HepG2 (cell line): Measurements from ENCODE around the gene CAMTA1. TPM values are rescaled to one million over a fixed set of nuclear protein-coding genes. Genes with fewer than 3 reads are reported as not detected.
A peak's percentile ranks its signal among the peaks of the same experiment; 100 is the strongest.

Experiments
- CAMTA2 ChIP-seq: sonication (generic); formaldehyde crosslinking; IDR thresholded peaks from 2 replicates; pipeline ENCODE4 v1.4.0; 2020; ENCODE audit warnings: mild to moderate bottlenecking, missing genetic modification reagents, borderline replicate concordance
- CBFB ChIP-seq: sonication (generic); formaldehyde crosslinking; IDR thresholded peaks from 2 replicates; pipeline ENCODE4 v1.4.0; 2020; ENCODE audit warnings: missing genetic modification reagents
- HDAC2 ChIP-seq: sonication (generic); formaldehyde crosslinking; IDR thresholded peaks from 2 replicates; pipeline ENCODE4 v1.4.0; 2020; ENCODE audit warnings: missing genetic modification reagents
- HNRNPLL ChIP-seq: fragments of 200-400 bp; formaldehyde crosslinking; IDR thresholded peaks from 2 replicates; pipeline ENCODE4 v1.6.1; 2017; ENCODE audit warnings: mild to moderate bottlenecking, low read depth, low read length; ENCODE audit not compliant: poor library complexity, severe bottlenecking
- NFKB2 ChIP-seq: sonication (generic); formaldehyde crosslinking; IDR thresholded peaks from 2 replicates; pipeline ENCODE4 v1.4.0; 2020; ENCODE audit warnings: missing genetic modification reagents, borderline replicate concordance
- POLR2G ChIP-seq: fragments of 200-400 bp; formaldehyde crosslinking; IDR thresholded peaks from 2 replicates; pipeline ENCODE4 v1.6.1; 2018; ENCODE audit warnings: mild to moderate bottlenecking, low read depth, low read length, moderate library complexity
- RARA ChIP-seq: IDR thresholded peaks from 2 replicates; pipeline ENCODE4 v1.6.1; 2016; ENCODE audit warnings: missing genetic modification reagents, missing compliant biosample characterization
- SP5 ChIP-seq: IDR thresholded peaks from 2 replicates; pipeline ENCODE4 v1.6.1; 2016; ENCODE audit warnings: low read depth, borderline replicate concordance
- TARDBP ChIP-seq: sonication (generic); formaldehyde crosslinking; IDR thresholded peaks from 2 replicates; pipeline ENCODE4 v1.8.0; 2022; ENCODE audit warnings: mild to moderate bottlenecking, missing genetic modification reagents
- XRCC5 ChIP-seq: fragments of 200-400 bp; formaldehyde crosslinking; optimal IDR thresholded peaks from 2 replicates; pipeline ENCODE3; 2017; ENCODE audit warnings: mild to moderate bottlenecking, low read length
- ZBTB8A ChIP-seq: sonication (generic); formaldehyde crosslinking; IDR thresholded peaks from 2 replicates; pipeline ENCODE4 v1.4.0; 2020; ENCODE audit warnings: mild to moderate bottlenecking, low read depth, missing genetic modification reagents, borderline replicate concordance
- ZMYM4 ChIP-seq: sonication (generic); formaldehyde crosslinking; IDR thresholded peaks from 2 replicates; pipeline ENCODE4 v1.8.1; 2023; ENCODE audit warnings: mild to moderate bottlenecking, missing genetic modification reagents
- ZNF44 ChIP-seq: sonication (generic); formaldehyde crosslinking; IDR thresholded peaks from 2 replicates; pipeline ENCODE4 v1.5.1; 2020; ENCODE audit warnings: mild to moderate bottlenecking, missing genetic modification reagents
- ZNF724P ChIP-seq: sonication (generic); formaldehyde crosslinking; IDR thresholded peaks from 2 replicates; pipeline ENCODE4 v1.8.0; 2022; ENCODE audit warnings: missing genetic modification reagents, borderline replicate concordance
- polyA plus RNA-seq, 8 experiments: library from polyadenylated mRNA; depleted of rRNA in 3 of 8; stranded (reverse) in 7 of 8; unstranded in 1 of 8; fragments of >200 nt; fragmentation: Illumina TruSeq in 4 of 8; extraction: Trizol in 4 of 8; gene quantifications; 2 replicates each; pipeline versions ENCODE4 v1.2.1 to v1.2.3, GENCODE V29; 2011 to 2016; ENCODE audit warnings: low read depth in 4 of 8, missing spikeins in 1 of 8, mixed read lengths in 1 of 8; ENCODE audit not compliant: insufficient read depth in 1 of 8
- total RNA-seq, 5 experiments: library from RNA; depleted of rRNA; stranded (reverse); fragments of >200 nt; fragmentation: Illumina TruSeq; extraction: Trizol; gene quantifications; 2 replicates each; pipeline ENCODE4 v1.2.3, GENCODE V29; 2016; ENCODE audit warnings: low read depth in 1 of 5
- TF ChIP-seq, protein P1 (sequence below): sonication (generic); formaldehyde crosslinking; IDR thresholded peaks from 2 replicates; pipeline ENCODE4 v1.5.0; 2020; ENCODE audit warnings: missing genetic modification reagents
- TF ChIP-seq, protein P2 (sequence below): sonication (generic); formaldehyde crosslinking; IDR thresholded peaks from 2 replicates; pipeline ENCODE4 v1.4.0; 2020; ENCODE audit warnings: mild to moderate bottlenecking, missing genetic modification reagents
- TF ChIP-seq, protein P3 (sequence below): sonication (generic); formaldehyde crosslinking; IDR thresholded peaks from 2 replicates; pipeline ENCODE4 v1.5.0; 2020; ENCODE audit warnings: mild to moderate bottlenecking, low read depth, missing genetic modification reagents, borderline replicate concordance
- TF ChIP-seq, protein P4 (sequence below): fragments of 450-650 bp; IDR thresholded peaks from 2 replicates; pipeline ENCODE4 v1.6.1; 2017
- TF ChIP-seq, protein P5 (sequence below): sonication (generic); formaldehyde crosslinking; IDR thresholded peaks from 2 replicates; pipeline ENCODE4 v1.4.0; 2020; ENCODE audit warnings: missing genetic modification reagents, low read depth, mild to moderate bottlenecking, borderline replicate concordance
- TF ChIP-seq, protein P6 (sequence below): sonication (generic); formaldehyde crosslinking; IDR thresholded peaks from 2 replicates; pipeline ENCODE4; 2020; ENCODE audit warnings: missing genetic modification reagents, mild to moderate bottlenecking, borderline replicate concordance
- TF ChIP-seq, protein P7 (sequence below): IDR thresholded peaks from 2 replicates; pipeline ENCODE4 v1.6.1; 2016; ENCODE audit warnings: low read depth, borderline replicate concordance

CAMTA1 gene
- total and polyA plus RNA-seq, 2 of the 13 experiments (the other 11 are each of a cell fraction or from before 2014, with no cell fraction given): 25.0 to 36.4 TPM

DNA sequence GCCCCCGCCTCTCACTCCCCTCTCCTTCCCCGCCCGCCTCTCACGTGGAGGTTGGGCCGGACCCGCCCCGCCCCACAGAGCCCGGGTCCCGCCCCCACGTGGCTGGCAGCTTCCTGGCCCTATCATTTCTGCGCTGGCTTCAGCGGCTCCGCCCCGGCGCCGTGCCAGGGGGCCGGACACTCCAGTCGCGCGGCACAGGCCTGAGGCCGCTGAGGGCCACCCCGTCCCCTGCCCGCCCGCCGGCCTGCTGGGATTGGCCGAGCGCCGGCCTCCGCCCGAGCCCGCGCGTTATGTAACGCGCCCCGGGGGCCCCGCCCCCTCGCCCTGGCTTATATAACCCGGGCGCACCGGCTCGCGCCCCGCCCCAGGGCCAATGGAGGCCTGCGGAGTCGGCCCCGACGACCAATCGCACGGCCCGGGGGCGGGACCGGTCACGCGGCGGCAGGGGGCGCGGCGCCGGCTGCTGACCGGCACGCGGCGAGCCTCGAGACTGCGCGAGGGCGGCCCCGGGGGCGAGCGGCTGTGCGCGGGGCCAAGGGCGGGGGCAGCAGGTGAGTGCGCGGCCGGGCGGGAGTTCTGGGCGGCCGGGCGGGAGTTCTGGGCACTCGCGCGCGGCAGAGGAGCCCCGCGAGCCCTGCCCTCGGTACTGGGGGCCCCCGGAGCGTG is 998.7 kb downstream of the CAMTA1 start, which contains the start of gene PER3 (continued):
- TF ChIP-seq ZNF724P (no peak), POLR2G (no peak), HNRNPLL (peak; percentile 9), HDAC2 (CRISPR knock-in tag) (no peak), TARDBP (no peak), CBFB (CRISPR knock-in tag) (no peak), SP5 (peak; percentile 49; the same call in 1 of the 2 replicates), XRCC5 (no peak), ZMYM4 (CRISPR knock-in tag) (peak; percentile 92), CAMTA2 (CRISPR knock-in tag) (no peak), NFKB2 (CRISPR knock-in tag) (no peak), ZBTB8A (CRISPR knock-in tag) (no peak), ZNF44 (CRISPR knock-in tag) (no peak), RARA (CRISPR knock-in tag) (0 out of 2 replicates have a peak, but pooled peaks have one; percentile 23)
- TF ChIP-seq, protein P1, sequence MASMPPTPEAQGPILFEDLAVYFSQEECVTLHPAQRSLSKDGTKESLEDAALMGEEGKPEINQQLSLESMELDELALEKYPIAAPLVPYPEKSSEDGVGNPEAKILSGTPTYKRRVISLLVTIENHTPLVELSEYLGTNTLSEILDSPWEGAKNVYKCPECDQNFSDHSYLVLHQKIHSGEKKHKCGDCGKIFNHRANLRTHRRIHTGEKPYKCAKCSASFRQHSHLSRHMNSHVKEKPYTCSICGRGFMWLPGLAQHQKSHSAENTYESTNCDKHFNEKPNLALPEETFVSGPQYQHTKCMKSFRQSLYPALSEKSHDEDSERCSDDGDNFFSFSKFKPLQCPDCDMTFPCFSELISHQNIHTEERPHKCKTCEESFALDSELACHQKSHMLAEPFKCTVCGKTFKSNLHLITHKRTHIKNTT (CRISPR knock-in tag): no peak
- TF ChIP-seq, protein P2, sequence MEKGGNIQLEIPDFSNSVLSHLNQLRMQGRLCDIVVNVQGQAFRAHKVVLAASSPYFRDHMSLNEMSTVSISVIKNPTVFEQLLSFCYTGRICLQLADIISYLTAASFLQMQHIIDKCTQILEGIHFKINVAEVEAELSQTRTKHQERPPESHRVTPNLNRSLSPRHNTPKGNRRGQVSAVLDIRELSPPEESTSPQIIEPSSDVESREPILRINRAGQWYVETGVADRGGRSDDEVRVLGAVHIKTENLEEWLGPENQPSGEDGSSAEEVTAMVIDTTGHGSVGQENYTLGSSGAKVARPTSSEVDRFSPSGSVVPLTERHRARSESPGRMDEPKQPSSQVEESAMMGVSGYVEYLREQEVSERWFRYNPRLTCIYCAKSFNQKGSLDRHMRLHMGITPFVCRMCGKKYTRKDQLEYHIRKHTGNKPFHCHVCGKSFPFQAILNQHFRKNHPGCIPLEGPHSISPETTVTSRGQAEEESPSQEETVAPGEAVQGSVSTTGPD: no peak
- TF ChIP-seq, protein P3, sequence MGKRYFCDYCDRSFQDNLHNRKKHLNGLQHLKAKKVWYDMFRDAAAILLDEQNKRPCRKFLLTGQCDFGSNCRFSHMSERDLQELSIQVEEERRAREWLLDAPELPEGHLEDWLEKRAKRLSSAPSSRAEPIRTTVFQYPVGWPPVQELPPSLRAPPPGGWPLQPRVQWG (CRISPR knock-in tag): no peak
- TF ChIP-seq, protein P4, sequence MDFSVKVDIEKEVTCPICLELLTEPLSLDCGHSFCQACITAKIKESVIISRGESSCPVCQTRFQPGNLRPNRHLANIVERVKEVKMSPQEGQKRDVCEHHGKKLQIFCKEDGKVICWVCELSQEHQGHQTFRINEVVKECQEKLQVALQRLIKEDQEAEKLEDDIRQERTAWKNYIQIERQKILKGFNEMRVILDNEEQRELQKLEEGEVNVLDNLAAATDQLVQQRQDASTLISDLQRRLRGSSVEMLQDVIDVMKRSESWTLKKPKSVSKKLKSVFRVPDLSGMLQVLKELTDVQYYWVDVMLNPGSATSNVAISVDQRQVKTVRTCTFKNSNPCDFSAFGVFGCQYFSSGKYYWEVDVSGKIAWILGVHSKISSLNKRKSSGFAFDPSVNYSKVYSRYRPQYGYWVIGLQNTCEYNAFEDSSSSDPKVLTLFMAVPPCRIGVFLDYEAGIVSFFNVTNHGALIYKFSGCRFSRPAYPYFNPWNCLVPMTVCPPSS: no peak
- TF ChIP-seq, protein P5, sequence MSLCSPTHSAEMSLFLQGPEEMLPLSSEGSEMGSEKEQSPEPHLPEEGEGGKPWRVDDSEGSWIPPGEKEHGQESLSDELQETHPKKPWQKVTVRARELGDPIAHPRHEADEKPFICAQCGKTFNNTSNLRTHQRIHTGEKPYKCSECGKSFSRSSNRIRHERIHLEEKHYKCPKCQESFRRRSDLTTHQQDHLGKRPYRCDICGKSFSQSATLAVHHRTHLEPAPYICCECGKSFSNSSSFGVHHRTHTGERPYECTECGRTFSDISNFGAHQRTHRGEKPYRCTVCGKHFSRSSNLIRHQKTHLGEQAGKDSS (CRISPR knock-in tag): no peak
- TF ChIP-seq, protein P6, sequence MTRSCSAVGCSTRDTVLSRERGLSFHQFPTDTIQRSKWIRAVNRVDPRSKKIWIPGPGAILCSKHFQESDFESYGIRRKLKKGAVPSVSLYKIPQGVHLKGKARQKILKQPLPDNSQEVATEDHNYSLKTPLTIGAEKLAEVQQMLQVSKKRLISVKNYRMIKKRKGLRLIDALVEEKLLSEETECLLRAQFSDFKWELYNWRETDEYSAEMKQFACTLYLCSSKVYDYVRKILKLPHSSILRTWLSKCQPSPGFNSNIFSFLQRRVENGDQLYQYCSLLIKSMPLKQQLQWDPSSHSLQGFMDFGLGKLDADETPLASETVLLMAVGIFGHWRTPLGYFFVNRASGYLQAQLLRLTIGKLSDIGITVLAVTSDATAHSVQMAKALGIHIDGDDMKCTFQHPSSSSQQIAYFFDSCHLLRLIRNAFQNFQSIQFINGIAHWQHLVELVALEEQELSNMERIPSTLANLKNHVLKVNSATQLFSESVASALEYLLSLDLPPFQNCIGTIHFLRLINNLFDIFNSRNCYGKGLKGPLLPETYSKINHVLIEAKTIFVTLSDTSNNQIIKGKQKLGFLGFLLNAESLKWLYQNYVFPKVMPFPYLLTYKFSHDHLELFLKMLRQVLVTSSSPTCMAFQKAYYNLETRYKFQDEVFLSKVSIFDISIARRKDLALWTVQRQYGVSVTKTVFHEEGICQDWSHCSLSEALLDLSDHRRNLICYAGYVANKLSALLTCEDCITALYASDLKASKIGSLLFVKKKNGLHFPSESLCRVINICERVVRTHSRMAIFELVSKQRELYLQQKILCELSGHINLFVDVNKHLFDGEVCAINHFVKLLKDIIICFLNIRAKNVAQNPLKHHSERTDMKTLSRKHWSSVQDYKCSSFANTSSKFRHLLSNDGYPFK (CRISPR knock-in tag): no peak
- TF ChIP-seq, protein P7, sequence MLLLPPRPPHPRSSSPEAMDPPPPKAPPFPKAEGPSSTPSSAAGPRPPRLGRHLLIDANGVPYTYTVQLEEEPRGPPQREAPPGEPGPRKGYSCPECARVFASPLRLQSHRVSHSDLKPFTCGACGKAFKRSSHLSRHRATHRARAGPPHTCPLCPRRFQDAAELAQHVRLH (CRISPR knock-in tag): no peak
